Endothelial cell of umbilical vein (primary cell): Measurements from ENCODE around the gene ZBTB46. TPM values are rescaled to one million over a fixed set of nuclear protein-coding genes. Genes with fewer than 3 reads are reported as not detected.

Experiments used
- BruUV-seq: library from RNA; stranded (reverse); fragments of 400-500 nt; replicated peaks from 2 replicates; lab custom pipeline; 2021; lab: Mats Ljungman, UMichigan
- CTCF ChIA-PET: fragments of 300-600, 350-600 bp; sonication (Branson Sonifier 250); formaldehyde crosslinking; loops from one replicate; lab custom pipeline; 2021; ENCODE audit warnings: antibody characterized with exemption, inconsistent platforms; lab: Charles Lee
- POLR2A ChIA-PET: fragments of 300-600, 350-600 bp; sonication (Branson Sonifier 250); formaldehyde crosslinking; loops from one replicate; lab custom pipeline; 2021; ENCODE audit warnings: antibody characterized with exemption, inconsistent platforms; lab: Charles Lee
- DNase-seq: peaks from one replicate; pipeline ENCODE4 v3.0.0-alpha.2; 2011; ENCODE audit warnings: low read depth, low spot score
- FAIRE-seq: peaks from 2 replicates; lab custom pipeline; 2011; peaks lifted over from hg19 to GRCh38; lab: Jason Lieb, UNC
- H2AFZ ChIP-seq: 2 replicates; pipeline ENCODE4 v1.6.0; 2012; ENCODE audit warnings: low read depth, low read length, control low read depth, inconsistent platforms
- H3K27ac ChIP-seq: 2 replicates; pipeline ENCODE4 v1.5.1; 2011; ENCODE audit warnings: low read depth, mild to moderate bottlenecking, control low read depth, low read length, moderate library complexity; ENCODE audit not compliant: insufficient read depth
- H3K27me3 ChIP-seq, 2 experiments: 2 replicates each; pipeline versions ENCODE4 v1.6.0 to v1.6.1; 2011; ENCODE audit warnings: low read length in 2 of 2, mixed read lengths in 1 of 2; ENCODE audit not compliant: control insufficient read depth in 2 of 2, insufficient read depth in 2 of 2
- H3K36me3 ChIP-seq, 2 experiments: 2 replicates in 1 of 2; 3 replicates in 1 of 2; pipeline ENCODE4 v1.5.1; 2011; ENCODE audit warnings: low read length in 2 of 2, mild to moderate bottlenecking in 1 of 2, moderate library complexity in 1 of 2; ENCODE audit not compliant: control insufficient read depth in 2 of 2, insufficient read depth in 2 of 2; ENCODE audit errors: extremely low read depth in 1 of 2
- H3K4me1 ChIP-seq: 3 replicates; pipeline ENCODE4 v1.5.1; 2011; ENCODE audit warnings: mild to moderate bottlenecking, low read length; ENCODE audit not compliant: control insufficient read depth, insufficient read depth; ENCODE audit errors: extremely low read depth
- H3K4me2 ChIP-seq: 2 replicates; pipeline ENCODE4 v1.6.1; 2011; ENCODE audit warnings: low read length, control low read depth, mixed read lengths; ENCODE audit not compliant: insufficient read depth
- H3K4me3 ChIP-seq, 3 experiments: fragments of 200-600 bp in 1 of 3; sonication (generic), shearing (Covaris generic) in 1 of 3; replicated peaks in 1 of 3; 2 replicates each; pipeline ENCODE4 v1.5.1; 2011 to 2016; ENCODE audit warnings: control low read depth in 3 of 3, low read length in 3 of 3, mild to moderate bottlenecking in 2 of 3, inconsistent platforms in 1 of 3, low read depth in 1 of 3, moderate library complexity in 1 of 3; ENCODE audit not compliant: insufficient read depth in 1 of 3
- H3K79me2 ChIP-seq: 2 replicates; pipeline ENCODE4 v1.6.0; 2012; ENCODE audit warnings: low read length, inconsistent platforms; ENCODE audit not compliant: control insufficient read depth, insufficient read depth
- H3K9ac ChIP-seq: replicated peaks from 2 replicates; pipeline ENCODE3; 2011; ENCODE audit warnings: low read length, control low read depth; ENCODE audit not compliant: insufficient read depth; ENCODE audit errors: extremely low read depth
- H3K9me1 ChIP-seq: replicated peaks from 3 replicates; pipeline ENCODE4 v1.6.0; 2011; ENCODE audit warnings: mild to moderate bottlenecking, low read length; ENCODE audit not compliant: control insufficient read depth, insufficient read depth; ENCODE audit errors: extremely low read depth
- H3K9me3 ChIP-seq: replicated peaks from 2 replicates; pipeline ENCODE4 v1.5.1; 2012; ENCODE audit warnings: low read length, inconsistent platforms; ENCODE audit not compliant: control insufficient read depth, insufficient read depth
- H4K20me1 ChIP-seq: replicated peaks from 2 replicates; pipeline ENCODE3; 2011; ENCODE audit warnings: mild to moderate bottlenecking, low read length; ENCODE audit not compliant: control insufficient read depth, insufficient read depth; ENCODE audit errors: extremely low read depth
- EZH2 ChIP-seq: IDR thresholded peaks from 2 replicates; pipeline ENCODE4 v1.6.1; 2012; ENCODE audit warnings: borderline replicate concordance, low read depth, mild to moderate bottlenecking, moderate library complexity, low read length, inconsistent platforms; ENCODE audit not compliant: severe bottlenecking
- FOS ChIP-seq: IDR thresholded peaks from 2 replicates; pipeline ENCODE4 v1.6.1; 2011; ENCODE audit warnings: mild to moderate bottlenecking, low read length, moderate library complexity, borderline replicate concordance; ENCODE audit not compliant: insufficient read depth
- GATA2 ChIP-seq: IDR thresholded peaks from 2 replicates; pipeline ENCODE4 v1.7.0; 2011; ENCODE audit warnings: low read depth, mild to moderate bottlenecking, moderate library complexity, mixed read lengths, low read length; ENCODE audit not compliant: insufficient read length, insufficient read depth
- JUN ChIP-seq: IDR thresholded peaks from 2 replicates; pipeline ENCODE4 v1.6.1; 2011; ENCODE audit warnings: borderline replicate concordance, low read depth; ENCODE audit not compliant: insufficient read length, insufficient read depth
- MYC ChIP-seq: IDR thresholded peaks from one replicate; pipeline ENCODE4 v1.6.1; 2011; ENCODE audit warnings: mild to moderate bottlenecking, low read depth, low read length
- POLR2A ChIP-seq: IDR thresholded peaks from 2 replicates; pipeline ENCODE4 v1.6.1; 2012; ENCODE audit warnings: low read depth, mild to moderate bottlenecking, control low read depth, low read length
- POLR2AphosphoS5 ChIP-seq: IDR thresholded peaks from 2 replicates; pipeline ENCODE4 v1.6.1; 2012; ENCODE audit warnings: low read depth, mild to moderate bottlenecking, control low read depth, low read length, moderate library complexity; ENCODE audit not compliant: insufficient read depth
- dilution Hi-C: fragments of 300-500 bp; cut with MboI; formaldehyde crosslinking; loops from one replicate; pipeline ENCODE4 v1.15.0; 2019; ENCODE audit warnings: low sequenced_read_pairs; ENCODE audit not compliant: extremely low pct_ligation_motif_present
- intact Hi-C: fragments of 100-400 bp; cut with micrococcal nuclease; formaldehyde crosslinking; loops from one replicate; pipeline ENCODE4 v1.10.0; 2022
- polyA plus RNA-seq, 4 experiments: library from polyadenylated mRNA; depleted of rRNA in 3 of 4; stranded (reverse) in 3 of 4; unstranded in 1 of 4; fragments of >200 nt; gene quantifications; 2 replicates each; pipeline versions ENCODE4 v1.2.1 to v1.2.3, GENCODE V29; 2011 to 2012; ENCODE audit warnings: missing spikeins in 1 of 4
- total RNA-seq: library from RNA; stranded (reverse); gene quantifications from 2 replicates; pipeline ENCODE4 v1.2.3, GENCODE V29; 2021
- TF ChIP-seq, protein P1 (sequence below), 2 donors: IDR thresholded peaks; 1 replicate in 1 of 2; 2 replicates in 1 of 2; pipeline ENCODE4 v1.5.1; 2011; ENCODE audit warnings: low read length in 2 of 2, mild to moderate bottlenecking in 2 of 2, moderate library complexity in 2 of 2, control low read depth in 1 of 2, inconsistent platforms in 1 of 2, low read depth in 1 of 2; ENCODE audit not compliant: insufficient read depth in 1 of 2; ENCODE audit errors: extremely low read depth in 1 of 2
- TF ChIP-seq, protein P2 (sequence below): IDR thresholded peaks from 2 replicates; pipeline ENCODE4 v1.6.1; 2011; ENCODE audit not compliant: insufficient read depth, insufficient read length

The ZBTB46 gene
- total and polyA plus RNA-seq, 2 donors (not counting 3 experiments of a cell fraction or from before 2014, with no cell fraction given): 1.3 to 7.1 TPM

DNA sequence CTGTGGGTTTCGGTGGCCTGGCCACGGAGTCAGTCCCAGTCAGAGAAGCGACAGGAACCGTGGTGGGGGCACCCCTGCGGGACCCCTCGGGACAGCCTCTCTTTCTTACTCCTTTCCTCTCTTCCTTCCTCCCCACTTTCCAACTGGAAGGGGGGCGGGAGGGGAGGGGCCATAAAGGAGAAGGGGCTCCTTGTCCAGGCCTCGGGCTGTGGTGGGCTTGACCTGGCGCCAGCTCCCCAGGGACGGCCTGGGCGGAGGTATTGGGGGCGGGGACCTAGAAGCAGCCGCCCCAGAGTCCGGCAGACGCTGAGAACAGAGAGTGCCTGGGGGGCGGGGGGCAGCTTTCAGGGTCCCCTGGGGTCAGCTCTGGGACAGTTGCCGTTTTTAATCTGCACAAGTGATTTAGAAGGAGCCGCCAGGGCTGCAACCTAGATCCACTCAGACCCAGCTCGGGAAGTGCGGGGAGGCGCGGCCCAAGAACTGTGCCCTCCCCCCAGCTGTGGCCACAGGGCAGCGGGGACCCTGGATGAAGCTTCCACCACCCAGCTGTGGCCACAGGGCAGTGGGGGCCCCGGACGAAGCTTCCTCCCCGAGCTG, 23.8 kb upstream of the ZBTB46 start:
- H3K4me3 ChIP-seq: peak overlapping the region in 1 of 3 experiments; percentile 3
- dilution Hi-C loops: no loop called here
- no peak overlapping the region for H3K9ac ChIP-seq
- ChIA-PET POLR2A (interaction anchor here (0.6 kb wide), 1 partner anchor 265 kb away, joined by 4 read pairs; no protein-coding TSS in a partner anchor), CTCF (interaction anchor here (0.9 to 3.4 kb wide), 3 partner anchors 9 to 81 kb away, joined by 3 to 12 read pairs (median 5); no protein-coding TSS in a partner anchor)
- no peak for DNase-seq
- intact Hi-C loops: no loop called here
- no peak overlapping the region for H3K4me2 ChIP-seq
- H3K4me1 ChIP-seq: peaks cover 23% of the 10 kb centered on the region
- peak; percentile 37 for FAIRE-seq
- no peak overlapping the region for H3K27ac ChIP-seq
- no peaks in the 10 kb centered on the region for H3K36me3 ChIP-seq
- no peaks in the 10 kb centered on the region for H3K9me1 ChIP-seq
- H4K20me1 ChIP-seq: no peaks in the 10 kb centered on the region
- TF ChIP-seq POLR2A: no peak
- no peak for TF ChIP-seq EZH2
- no peak for TF ChIP-seq MYC
- H3K27me3 ChIP-seq: peaks cover 0 to 5% of the 10 kb centered on the region in 2 experiments
- H2AFZ ChIP-seq: peak overlapping the region; percentile 3
- H3K79me2 ChIP-seq: no peaks in the 10 kb centered on the region
- H3K9me3 ChIP-seq: no peaks in the 10 kb centered on the region
- no TSS peak for BruUV-seq

DNA sequence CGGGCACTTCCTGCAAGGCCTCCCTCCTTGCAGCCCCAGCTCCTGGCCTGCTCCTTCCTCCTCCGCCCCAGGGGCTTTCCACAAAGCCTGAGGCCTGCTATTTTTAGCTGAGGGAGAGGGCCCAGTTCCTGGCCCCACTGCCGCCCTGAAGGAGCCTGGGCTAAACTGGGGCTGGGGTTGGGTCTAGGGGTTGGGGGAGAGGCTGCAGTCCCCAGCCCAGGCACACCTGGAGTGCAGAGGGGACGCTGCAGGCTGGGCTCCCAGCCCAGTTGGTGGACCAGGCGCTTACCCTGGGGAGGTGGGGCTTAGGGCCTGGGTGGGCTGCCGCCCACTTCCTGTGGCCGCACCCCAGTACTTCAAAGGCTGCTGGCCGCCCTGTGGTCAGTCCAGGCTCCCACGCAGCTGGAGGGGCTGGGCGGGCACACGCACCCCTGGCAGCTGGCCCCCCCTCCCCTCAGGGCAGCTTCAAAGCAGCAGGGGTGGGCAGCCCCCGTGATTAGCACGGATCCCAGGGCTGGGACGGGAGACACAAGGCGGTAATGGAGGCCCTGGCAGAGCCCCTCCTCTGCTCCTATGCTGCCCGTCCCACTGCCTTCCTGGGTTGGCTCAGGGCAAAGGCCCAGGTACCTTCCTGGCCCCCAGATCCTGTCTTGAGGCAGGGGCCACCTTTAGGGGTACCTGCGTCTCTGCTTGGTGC, 23.2 kb upstream of the ZBTB46 start:
- no peaks in the 10 kb centered on the region for H3K36me3 ChIP-seq
- H3K27ac ChIP-seq: no peak overlapping the region
- intact Hi-C loops: no loop called here
- FAIRE-seq (no peak), DNase-seq (no peak)
- no peak overlapping the region for H3K4me3 ChIP-seq
- no TSS peak for BruUV-seq
- dilution Hi-C loops: no loop called here
- no peak overlapping the region for H3K9ac ChIP-seq
- peak overlapping the region; percentile 3 for H2AFZ ChIP-seq
- H3K9me1 ChIP-seq: no peaks in the 10 kb centered on the region
- no peak overlapping the region for H3K4me2 ChIP-seq
- peaks cover 0 to 5% of the 10 kb centered on the region in 2 experiments for H3K27me3 ChIP-seq
- ChIA-PET CTCF (interaction anchor here (1.1 to 3.4 kb wide), 2 partner anchors 10 to 68 kb away, joined by 3 to 12 read pairs; no protein-coding TSS in a partner anchor), POLR2A (no interaction called here)
- H3K9me3 ChIP-seq: no peaks in the 10 kb centered on the region
- no peaks in the 10 kb centered on the region for H3K79me2 ChIP-seq
- TF ChIP-seq JUN: no peak
- no peak for TF ChIP-seq MYC
- TF ChIP-seq EZH2: no peak
- TF ChIP-seq FOS: no peak
- TF ChIP-seq, protein P1, sequence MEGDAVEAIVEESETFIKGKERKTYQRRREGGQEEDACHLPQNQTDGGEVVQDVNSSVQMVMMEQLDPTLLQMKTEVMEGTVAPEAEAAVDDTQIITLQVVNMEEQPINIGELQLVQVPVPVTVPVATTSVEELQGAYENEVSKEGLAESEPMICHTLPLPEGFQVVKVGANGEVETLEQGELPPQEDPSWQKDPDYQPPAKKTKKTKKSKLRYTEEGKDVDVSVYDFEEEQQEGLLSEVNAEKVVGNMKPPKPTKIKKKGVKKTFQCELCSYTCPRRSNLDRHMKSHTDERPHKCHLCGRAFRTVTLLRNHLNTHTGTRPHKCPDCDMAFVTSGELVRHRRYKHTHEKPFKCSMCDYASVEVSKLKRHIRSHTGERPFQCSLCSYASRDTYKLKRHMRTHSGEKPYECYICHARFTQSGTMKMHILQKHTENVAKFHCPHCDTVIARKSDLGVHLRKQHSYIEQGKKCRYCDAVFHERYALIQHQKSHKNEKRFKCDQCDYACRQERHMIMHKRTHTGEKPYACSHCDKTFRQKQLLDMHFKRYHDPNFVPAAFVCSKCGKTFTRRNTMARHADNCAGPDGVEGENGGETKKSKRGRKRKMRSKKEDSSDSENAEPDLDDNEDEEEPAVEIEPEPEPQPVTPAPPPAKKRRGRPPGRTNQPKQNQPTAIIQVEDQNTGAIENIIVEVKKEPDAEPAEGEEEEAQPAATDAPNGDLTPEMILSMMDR (IDR thresholded peaks at IDR 0.05; ENCODE audit: extremely low read depth in 1 of 2, insufficient read depth in 1 of 2, low read depth in 1 of 2, low read length in 2 of 2): no peak
- TF ChIP-seq, protein P2, sequence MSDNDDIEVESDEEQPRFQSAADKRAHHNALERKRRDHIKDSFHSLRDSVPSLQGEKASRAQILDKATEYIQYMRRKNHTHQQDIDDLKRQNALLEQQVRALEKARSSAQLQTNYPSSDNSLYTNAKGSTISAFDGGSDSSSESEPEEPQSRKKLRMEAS: no peak
- TF ChIP-seq POLR2AphosphoS5: no peak
- no peak for TF ChIP-seq POLR2A
- TF ChIP-seq GATA2: no peak
- H3K4me1 ChIP-seq: peaks cover 21% of the 10 kb centered on the region
- H4K20me1 ChIP-seq: no peaks in the 10 kb centered on the region
